ENCODE results near the gene IQCK.

- TF ChIP-seq CTCF (IDR thresholded peaks at IDR 0.05) (no peak), HOXB13 (CRISPR knock-in tag; IDR thresholded peaks at IDR 0.05; ENCODE audit: low read depth) (no peak), REST (IDR thresholded peaks at IDR 0.05) (no peak)
Measured at GRCh38 chr16:19881028-19881427, 163.0 kb downstream of the IQCK start.

Data from A549 (cell line).